Stimulated activated naive CD8-positive, alpha-beta T cell treated with anti-CD3 and anti-CD28 coated beads, Interleukin-15, amount 100 ng/mL, for 72 hours (primary cell): ENCODE data around the gene HELZ2.

Source experiments
- ATAC-seq: fragments of 150-1000 bp; cut with Tn5 transposase; 2 replicates; pipeline ENCODE4 v1.10.0; 2021; ENCODE audit warnings: mild to moderate bottlenecking, moderate library complexity
- DNase-seq, 2 donors: peaks; one replicate each; pipeline ENCODE4 v3.0.0; 2021 to 2022
- H3K27ac Mint-ChIP-seq, 2 donors: one replicate each; pipeline ENCODE4 v1.8.0; 2022; ENCODE audit warnings: mild to moderate bottlenecking in 2 of 2, mixed read lengths in 2 of 2, moderate library complexity in 2 of 2
- H3K27me3 Mint-ChIP-seq: one replicate; pipeline ENCODE4 v1.8.0; 2022; ENCODE audit warnings: mixed read lengths
- H3K4me1 Mint-ChIP-seq: one replicate; pipeline ENCODE4 v1.8.0; 2022; ENCODE audit warnings: mild to moderate bottlenecking, mixed read lengths
- H3K4me3 Mint-ChIP-seq, 2 donors: one replicate each; pipeline ENCODE4 v1.8.0; 2022; ENCODE audit warnings: mild to moderate bottlenecking in 2 of 2, mixed read lengths in 2 of 2, moderate library complexity in 1 of 2
- H3K9me3 Mint-ChIP-seq, 2 donors: one replicate each; pipeline ENCODE4 v1.8.0; 2022; ENCODE audit warnings: mixed read lengths in 2 of 2

HELZ2 gene

GRCh38 chr20:63536241-63536977 lies 37.6 kb downstream of the HELZ2 start:
- Mint-ChIP-seq H3K27me3 (no peaks in the 10 kb centered on the region), H3K4me1 (peaks cover 34% of the 10 kb centered on the region), H3K4me3 (no peak overlapping the region), H3K9me3 (no peaks in the 10 kb centered on the region), H3K27ac (peak overlapping the region in 1 of 2 donors; percentile 46)
- DNase-seq (no peak), ATAC-seq (no peak)

- Mint-ChIP-seq H3K27ac (no peak overlapping the region), H3K9me3 (no peaks in the 10 kb centered on the region), H3K4me1 (peaks cover 34% of the 10 kb centered on the region), H3K4me3 (no peak overlapping the region), H3K27me3 (no peaks in the 10 kb centered on the region)
- ATAC-seq = no peak
- DNase-seq = no peak
These were observed 39.0 kb downstream of the HELZ2 start for GRCh38 chr20:63534831-63535651.

- Mint-ChIP-seq H3K9me3 (no peaks in the 10 kb centered on the region), H3K4me1 (peaks cover 34% of the 10 kb centered on the region), H3K27me3 (no peaks in the 10 kb centered on the region), H3K27ac (no peak overlapping the region), H3K4me3 (no peak overlapping the region)
- DNase-seq (no peak), ATAC-seq (no peak)
These were observed 39.6 kb downstream of the HELZ2 start for GRCh38 chr20:63534427-63534830.

GRCh38 chr20:63533871-63534393 lies 40.1 kb downstream of the HELZ2 start:
- ATAC-seq = no peak
- Mint-ChIP-seq H3K27me3 (no peaks in the 10 kb centered on the region), H3K4me1 (peaks cover 30% of the 10 kb centered on the region), H3K4me3 (no peak overlapping the region), H3K9me3 (no peaks in the 10 kb centered on the region), H3K27ac (no peak overlapping the region)
- no peak for DNase-seq

GRCh38 chr20:63533388-63533787 lies 40.7 kb downstream of the HELZ2 start:
- no peak overlapping the region for H3K27ac Mint-ChIP-seq

GRCh38 chr20:63532449-63532971 lies 41.5 kb downstream of the HELZ2 start:
- no peak overlapping the region for H3K27ac Mint-ChIP-seq
- H3K27me3 Mint-ChIP-seq = no peaks in the 10 kb centered on the region
- DNase-seq (no peak), ATAC-seq (no peak)
- no peaks in the 10 kb centered on the region for H3K9me3 Mint-ChIP-seq
- no peak overlapping the region for H3K4me3 Mint-ChIP-seq
- peaks cover 22% of the 10 kb centered on the region for H3K4me1 Mint-ChIP-seq

More at GRCh38 chr20:63533388-63533787, 40.7 kb downstream of the HELZ2 start:
- Mint-ChIP-seq H3K4me1 (peaks cover 30% of the 10 kb centered on the region), H3K4me3 (no peak overlapping the region), H3K27me3 (no peaks in the 10 kb centered on the region), H3K9me3 (no peaks in the 10 kb centered on the region)
- ATAC-seq = no peak
- DNase-seq = no peak

- no peak for DNase-seq
- Mint-ChIP-seq H3K9me3 (no peaks in the 10 kb centered on the region), H3K27me3 (no peaks in the 10 kb centered on the region), H3K4me1 (peaks cover 15% of the 10 kb centered on the region), H3K4me3 (no peak overlapping the region), H3K27ac (peak overlapping the region in 1 of 2 donors; percentile 0)
- ATAC-seq = no peak
These were observed 42.2 kb downstream of the HELZ2 start for GRCh38 chr20:63531686-63532448.

GRCh38 chr20:63530788-63531160 lies 43.3 kb downstream of the HELZ2 start:
- H3K27ac Mint-ChIP-seq = no peak overlapping the region
- ATAC-seq (no peak), DNase-seq (no peak)
- no peaks in the 10 kb centered on the region for H3K27me3 Mint-ChIP-seq
- no peaks in the 10 kb centered on the region for H3K9me3 Mint-ChIP-seq
- H3K4me1 Mint-ChIP-seq = peaks cover 7% of the 10 kb centered on the region
- H3K4me3 Mint-ChIP-seq = no peak overlapping the region

- Mint-ChIP-seq H3K27me3 (no peaks in the 10 kb centered on the region), H3K4me3 (no peak overlapping the region), H3K9me3 (no peaks in the 10 kb centered on the region), H3K4me1 (peaks cover 7% of the 10 kb centered on the region), H3K27ac (no peak overlapping the region)
- ATAC-seq (no peak), DNase-seq (no peak)
These were observed 43.9 kb downstream of the HELZ2 start for GRCh38 chr20:63529861-63530787.

GRCh38 chr20:63529180-63529860 lies 44.7 kb downstream of the HELZ2 start:
- Mint-ChIP-seq H3K4me1 (peaks cover 12% of the 10 kb centered on the region), H3K27ac (no peak overlapping the region), H3K9me3 (no peaks in the 10 kb centered on the region), H3K4me3 (no peak overlapping the region), H3K27me3 (no peaks in the 10 kb centered on the region)
- ATAC-seq (no peak), DNase-seq (no peak)

GRCh38 chr20:63527184-63527583 lies 46.9 kb downstream of the HELZ2 start:
- Mint-ChIP-seq H3K27ac (no peak overlapping the region), H3K27me3 (no peaks in the 10 kb centered on the region), H3K9me3 (peaks cover 9 to 15% of the 10 kb centered on the region in 2 donors), H3K4me3 (no peak overlapping the region), H3K4me1 (peaks cover 28% of the 10 kb centered on the region)
- DNase-seq = no peak
- ATAC-seq = no peak

- Mint-ChIP-seq H3K27me3 (no peaks in the 10 kb centered on the region), H3K9me3 (peaks cover 9 to 15% of the 10 kb centered on the region in 2 donors)
These were observed 48.1 kb downstream of the HELZ2 start for GRCh38 chr20:63525971-63526370.

GRCh38 chr20:63525185-63525584 lies 48.9 kb downstream of the HELZ2 start:
- Mint-ChIP-seq H3K9me3 (peaks cover 9 to 15% of the 10 kb centered on the region in 2 donors), H3K27me3 (no peaks in the 10 kb centered on the region), H3K27ac (no peak overlapping the region), H3K4me1 (peaks cover 39% of the 10 kb centered on the region), H3K4me3 (no peak overlapping the region)
- DNase-seq = no peak
- ATAC-seq = no peak

More at GRCh38 chr20:63525971-63526370, 48.1 kb downstream of the HELZ2 start:
- ATAC-seq (no peak), DNase-seq (no peak)
- Mint-ChIP-seq H3K27ac (no peak overlapping the region), H3K4me3 (no peak overlapping the region), H3K4me1 (peaks cover 39% of the 10 kb centered on the region)
